ENCODE measurements around the gene PDZRN3. TPM values are rescaled to one million over a fixed set of nuclear protein-coding genes. Genes with fewer than 3 reads are reported as not detected.
A peak's percentile ranks its signal among the peaks of the same experiment; 100 is the strongest.

Gene PDZRN3
- total and polyA plus RNA-seq, 4 donors, result 7.3 to 36.4 (median 16.3) TPM

- peak overlapping the region; percentile 17 to 18 for H3K27ac ChIP-seq (ENCODE audit: low read depth in 1 of 2, low read length in 1 of 2)
- no peak for ATAC-seq (ENCODE audit: insufficient read depth, low FRiP score)
- no peak for TF ChIP-seq CTCF (IDR thresholded peaks at IDR 0.05; ENCODE audit: control extremely low read depth, extremely low read depth)
- H3K9me3 ChIP-seq (ENCODE audit: control insufficient read depth in 4 of 4, insufficient read depth in 3 of 4, low read length in 3 of 4), result no peaks in the 10 kb centered on the region
- H3K36me3 ChIP-seq (ENCODE audit: control insufficient read depth in 4 of 4, insufficient read depth in 4 of 4, low read length in 4 of 4), result no peaks in the 10 kb centered on the region
- H3K4me3 ChIP-seq, result no peak overlapping the region
- H3K27me3 ChIP-seq (ENCODE audit: control insufficient read depth in 3 of 3, insufficient read depth in 3 of 3, low read length in 2 of 3), result no peaks in the 10 kb centered on the region
- H3K4me1 ChIP-seq (ENCODE audit: control insufficient read depth in 5 of 5, insufficient read depth in 5 of 5, low read length in 5 of 5), result peaks cover 1 to 42% (median 22%) of the 10 kb centered on the region in 5 donors
- DNase-seq, result peak in 2 of 3 donors; percentile 76 to 80
- no peak overlapping the region for H3K9ac ChIP-seq (ENCODE audit: insufficient read depth in 1 of 2, low read length in 2 of 2)
- 63 to 73% methylated on average over 7 of the region's 7 CpGs for WGBS, 2 donors
Observed at GRCh38 chr3:73493543-73494308, 131.0 kb downstream of the PDZRN3 start.

- no peak for ATAC-seq (ENCODE audit: insufficient read depth, low FRiP score)
- H3K27me3 ChIP-seq (ENCODE audit: control insufficient read depth in 3 of 3, insufficient read depth in 3 of 3, low read length in 2 of 3), result no peaks in the 10 kb centered on the region
- peak overlapping the region in 1 of 2 donors; percentile 41 for H3K27ac ChIP-seq (ENCODE audit: low read depth in 1 of 2, low read length in 1 of 2)
- H3K9ac ChIP-seq (ENCODE audit: insufficient read depth in 1 of 2, low read length in 2 of 2), result no peak overlapping the region
- no peak for TF ChIP-seq CTCF (IDR thresholded peaks at IDR 0.05; ENCODE audit: control extremely low read depth, extremely low read depth)
- H3K4me3 ChIP-seq, result no peak overlapping the region
- no peaks in the 10 kb centered on the region for H3K9me3 ChIP-seq (ENCODE audit: control insufficient read depth in 4 of 4, insufficient read depth in 3 of 4, low read length in 3 of 4)
- no peaks in the 10 kb centered on the region for H3K36me3 ChIP-seq (ENCODE audit: control insufficient read depth in 4 of 4, insufficient read depth in 4 of 4, low read length in 4 of 4)
- 70 to 72% methylated on average over 5 of the region's 5 CpGs for WGBS, 2 donors
- H3K4me1 ChIP-seq (ENCODE audit: control insufficient read depth in 5 of 5, insufficient read depth in 5 of 5, low read length in 5 of 5), result peaks cover 1 to 50% (median 26%) of the 10 kb centered on the region in 5 donors
- no peak for DNase-seq
Observed at GRCh38 chr3:73492186-73492585, 132.6 kb downstream of the PDZRN3 start.

- DNase-seq (no peak), ATAC-seq (ENCODE audit: insufficient read depth, low FRiP score) (no peak)
- H3K4me3 ChIP-seq, result no peak overlapping the region
- H3K36me3 ChIP-seq (ENCODE audit: control insufficient read depth in 4 of 4, insufficient read depth in 4 of 4, low read length in 4 of 4), result no peaks in the 10 kb centered on the region
- H3K9ac ChIP-seq (ENCODE audit: insufficient read depth in 1 of 2, low read length in 2 of 2), result no peak overlapping the region
- H3K9me3 ChIP-seq (ENCODE audit: control insufficient read depth in 4 of 4, insufficient read depth in 3 of 4, low read length in 3 of 4), result no peaks in the 10 kb centered on the region
- peaks cover 1 to 45% (median 26%) of the 10 kb centered on the region in 5 donors for H3K4me1 ChIP-seq (ENCODE audit: control insufficient read depth in 5 of 5, insufficient read depth in 5 of 5, low read length in 5 of 5)
- peak overlapping the region in 1 of 2 donors; percentile 74 for H3K27ac ChIP-seq (ENCODE audit: low read depth in 1 of 2, low read length in 1 of 2)
- no peak for TF ChIP-seq CTCF (IDR thresholded peaks at IDR 0.05; ENCODE audit: control extremely low read depth, extremely low read depth)
- no peaks in the 10 kb centered on the region for H3K27me3 ChIP-seq (ENCODE audit: control insufficient read depth in 3 of 3, insufficient read depth in 3 of 3, low read length in 2 of 3)
Observed at GRCh38 chr3:73491287-73491662, 133.5 kb downstream of the PDZRN3 start.
